ENCODE results near the gene FGFBP2.
A peak's percentile ranks its signal among the peaks of the same experiment; 100 is the strongest.

Gene FGFBP2

GRCh38 chr4:15963001-15963451, at the start of gene FGFBP2:
Gene FGFBP2 (minus strand): TSS chr4:15963175. CDS start chr4:15963129, 46 bp downstream.
- peak; percentile 25 for DNase-seq (ENCODE audit: low read depth, low spot score)

- no peak for DNase-seq (ENCODE audit: low read depth, low spot score)
These were observed 48.2 kb upstream of the FGFBP2 start for GRCh38 chr4:16011173-16011572.

DNA sequence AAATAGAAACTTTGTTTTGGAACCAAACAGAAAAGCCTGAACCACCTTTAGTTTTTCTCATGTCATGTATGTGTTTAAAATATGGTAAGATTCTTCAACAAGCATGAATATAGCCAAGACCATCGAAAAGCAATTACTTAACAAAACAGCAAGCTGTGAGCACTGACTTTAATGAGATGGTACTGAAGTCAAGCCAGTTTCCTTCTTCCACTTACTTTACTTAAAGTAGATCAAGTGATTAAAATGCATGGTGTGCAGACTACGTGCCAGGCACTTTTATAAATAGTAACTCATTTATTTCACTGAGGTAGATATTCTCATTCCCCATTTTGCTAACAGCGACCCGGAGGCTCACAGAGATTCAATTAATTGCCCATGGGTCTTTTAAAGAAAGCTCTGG, 46.2 kb upstream of the FGFBP2 start:
- DNase-seq (ENCODE audit: low read depth, low spot score): no peak

DNA sequence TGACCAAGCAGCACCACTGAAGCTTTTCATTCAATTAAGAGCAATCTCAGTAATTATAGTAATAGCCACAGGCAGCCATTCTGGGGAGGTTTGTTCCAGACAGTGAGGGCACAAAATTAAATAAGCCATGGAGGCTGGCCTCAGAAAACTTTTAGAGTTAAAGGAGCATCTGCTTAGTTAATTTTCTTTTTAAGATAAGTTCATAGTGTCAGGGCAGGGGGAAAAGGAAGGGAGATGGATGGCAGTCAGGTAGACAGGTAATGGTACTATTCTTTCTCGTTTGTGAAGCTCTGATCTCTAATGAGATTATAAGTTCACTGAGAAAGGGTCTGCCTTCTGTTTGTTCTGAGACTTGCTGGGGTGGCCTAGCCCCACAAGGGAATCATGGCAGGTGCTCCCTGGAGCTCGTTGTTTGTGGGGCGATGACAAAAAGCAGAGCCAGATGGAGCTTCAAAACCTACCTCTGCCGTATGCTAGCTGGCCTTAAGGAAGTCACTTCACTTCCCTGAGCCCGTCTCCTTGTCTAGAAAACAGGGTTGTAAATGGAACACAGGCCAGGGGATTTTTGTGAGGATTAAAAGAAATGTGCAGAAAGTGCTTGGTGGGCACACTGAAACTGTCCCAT, 44.6 kb upstream of the FGFBP2 start:
- DNase-seq (ENCODE audit: low read depth, low spot score): no peak

- DNase-seq (ENCODE audit: low read depth, low spot score): no peak
These were observed 43.9 kb upstream of the FGFBP2 start for GRCh38 chr4:16006771-16007446.

DNA sequence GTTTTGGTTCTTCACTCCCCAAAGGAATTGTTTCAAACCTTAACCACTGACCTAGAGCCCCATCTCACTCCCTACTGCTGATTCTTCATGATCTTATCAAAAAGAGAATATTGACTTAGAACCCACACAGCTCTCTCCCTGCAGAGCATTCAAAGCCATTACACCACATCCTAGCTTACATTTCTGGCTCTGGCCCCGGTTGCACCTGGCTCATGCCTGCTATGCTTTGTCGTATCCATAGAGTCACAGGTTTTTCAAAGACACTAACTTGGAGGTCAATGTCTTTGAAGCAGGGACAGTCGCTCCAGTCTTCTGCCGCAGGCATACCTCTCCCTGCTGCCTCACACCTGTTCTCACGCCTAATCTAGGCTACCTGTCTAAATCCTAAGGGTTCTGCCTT, 42.7 kb upstream of the FGFBP2 start:
- DNase-seq (ENCODE audit: low read depth, low spot score): no peak

- peak; percentile 24 for DNase-seq (ENCODE audit: low read depth, low spot score)
These were observed 38.5 kb upstream of the FGFBP2 start for GRCh38 chr4:16001484-16001858.

GRCh38 chr4:16000708-16001483, 37.9 kb upstream of the FGFBP2 start:
- no peak for DNase-seq (ENCODE audit: low read depth, low spot score)

DNA sequence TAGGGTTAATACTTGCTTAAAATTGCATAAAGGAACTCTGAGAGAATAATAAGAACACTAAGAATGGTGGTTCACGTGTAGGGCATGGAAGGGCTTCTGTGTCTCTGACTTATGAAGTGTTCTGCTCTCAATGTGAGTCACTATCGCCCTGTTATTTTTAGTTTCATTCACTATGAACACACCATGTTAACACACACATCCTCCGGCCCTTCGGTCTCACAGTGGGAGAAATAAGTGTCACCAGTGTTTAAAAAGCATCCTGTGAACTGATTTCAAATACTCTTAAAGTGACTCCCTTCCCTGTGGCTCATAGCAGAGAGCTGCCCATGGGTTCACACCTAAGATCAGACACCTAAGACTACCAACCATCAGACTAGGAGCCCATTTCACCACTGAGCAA, 33.8 kb upstream of the FGFBP2 start:
- no peak for DNase-seq (ENCODE audit: low read depth, low spot score)

GRCh38 chr4:15995826-15996225, 32.9 kb upstream of the FGFBP2 start:
- DNase-seq (ENCODE audit: low read depth, low spot score): no peak

DNA sequence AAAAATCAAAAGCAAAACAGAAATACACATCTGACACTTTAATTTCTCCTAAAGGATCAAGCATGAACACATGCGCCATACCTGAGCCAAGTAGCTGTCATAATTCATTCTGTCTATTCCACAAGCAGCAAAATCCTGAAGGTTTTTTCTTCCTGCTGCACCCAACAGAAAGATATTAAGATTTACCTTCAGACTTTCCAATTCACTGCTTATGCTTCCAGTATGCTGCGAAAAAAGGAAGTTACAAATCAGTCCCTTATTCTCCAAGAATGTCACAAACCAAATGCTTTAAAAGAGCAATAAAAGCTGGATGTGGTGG, 29.2 kb upstream of the FGFBP2 start:
- DNase-seq (ENCODE audit: low read depth, low spot score): no peak

DNA sequence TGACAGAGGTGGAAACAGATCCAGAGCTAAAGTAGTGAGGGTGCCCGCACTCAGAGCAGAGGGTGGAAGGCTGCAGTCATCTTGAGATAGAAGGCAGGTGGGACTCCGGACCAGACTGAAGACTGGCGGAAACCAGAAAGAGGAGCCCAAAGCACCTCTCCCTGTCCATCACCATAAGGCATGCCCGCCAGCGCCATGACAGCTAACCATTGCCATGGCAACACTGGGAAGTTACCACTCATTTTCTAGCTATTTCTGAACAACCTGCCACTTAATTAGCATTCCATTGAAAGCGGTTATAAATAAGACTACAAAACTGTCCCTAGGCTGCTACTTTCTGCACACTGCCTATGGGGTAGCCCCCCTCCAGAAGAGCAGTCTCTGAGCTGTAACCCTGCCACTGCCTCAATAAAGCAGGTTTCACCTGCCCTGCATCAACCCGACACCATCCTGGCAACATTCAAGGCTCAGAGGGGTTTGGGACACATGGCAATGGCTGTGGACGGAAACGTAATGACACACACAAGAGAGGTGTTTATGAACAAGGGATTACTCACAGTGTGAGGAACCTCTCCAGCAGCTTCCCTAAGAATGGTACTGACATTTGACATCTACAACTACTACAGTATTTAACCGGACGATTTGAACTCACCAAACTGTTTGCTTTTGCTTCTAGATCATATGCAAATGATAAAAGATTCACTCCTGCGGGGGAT, 27.8 kb upstream of the FGFBP2 start:
- no peak for DNase-seq (ENCODE audit: low read depth, low spot score)

DNA sequence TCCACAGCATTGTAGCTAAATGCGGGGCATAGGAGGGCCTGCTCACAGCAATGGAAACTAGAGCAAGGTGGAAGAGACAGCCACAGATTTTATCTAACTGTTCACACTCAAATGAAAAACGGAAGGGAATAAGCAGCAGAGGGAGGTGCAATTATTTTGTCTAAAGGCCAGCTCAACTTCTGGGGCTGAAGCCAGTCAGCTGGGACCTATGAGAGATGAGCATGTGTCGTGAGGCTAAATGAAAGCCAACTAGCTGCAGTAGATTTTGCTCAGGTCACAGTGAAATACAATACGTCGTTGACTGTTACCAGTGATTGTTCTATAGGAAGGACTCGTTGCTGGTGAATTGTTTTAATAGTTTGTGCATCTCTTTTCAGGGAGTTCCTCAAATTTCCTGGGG, 26.4 kb upstream of the FGFBP2 start:
- DNase-seq (ENCODE audit: low read depth, low spot score): no peak

GRCh38 chr4:15988222-15988621, 25.2 kb upstream of the FGFBP2 start:
- DNase-seq (ENCODE audit: low read depth, low spot score): no peak

GRCh38 chr4:15986907-15987306, 23.9 kb upstream of the FGFBP2 start:
- DNase-seq (ENCODE audit: low read depth, low spot score): no peak

DNA sequence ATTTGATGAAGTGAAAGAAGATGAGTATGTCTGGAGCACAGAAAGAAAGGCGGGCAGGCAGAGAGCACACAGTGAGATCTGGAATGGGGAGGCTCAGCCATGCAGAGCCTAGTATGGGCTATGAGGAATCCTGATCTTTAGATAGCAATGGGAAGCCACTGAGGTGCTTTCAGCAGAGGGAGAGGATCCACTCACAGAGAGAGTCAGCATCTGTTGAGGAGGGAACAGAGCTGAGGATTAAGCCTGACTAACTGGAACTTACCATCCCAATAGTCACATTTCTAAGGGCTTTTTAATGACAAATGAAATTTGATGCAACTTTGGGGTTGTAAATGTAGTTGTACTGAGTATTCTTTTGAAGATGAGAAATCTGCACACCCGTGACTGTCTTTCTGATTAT, 20.6 kb upstream of the FGFBP2 start:
- no peak for DNase-seq (ENCODE audit: low read depth, low spot score)

- DNase-seq (ENCODE audit: low read depth, low spot score): no peak
These were observed 20.0 kb upstream of the FGFBP2 start for GRCh38 chr4:15982842-15983524.

DNA sequence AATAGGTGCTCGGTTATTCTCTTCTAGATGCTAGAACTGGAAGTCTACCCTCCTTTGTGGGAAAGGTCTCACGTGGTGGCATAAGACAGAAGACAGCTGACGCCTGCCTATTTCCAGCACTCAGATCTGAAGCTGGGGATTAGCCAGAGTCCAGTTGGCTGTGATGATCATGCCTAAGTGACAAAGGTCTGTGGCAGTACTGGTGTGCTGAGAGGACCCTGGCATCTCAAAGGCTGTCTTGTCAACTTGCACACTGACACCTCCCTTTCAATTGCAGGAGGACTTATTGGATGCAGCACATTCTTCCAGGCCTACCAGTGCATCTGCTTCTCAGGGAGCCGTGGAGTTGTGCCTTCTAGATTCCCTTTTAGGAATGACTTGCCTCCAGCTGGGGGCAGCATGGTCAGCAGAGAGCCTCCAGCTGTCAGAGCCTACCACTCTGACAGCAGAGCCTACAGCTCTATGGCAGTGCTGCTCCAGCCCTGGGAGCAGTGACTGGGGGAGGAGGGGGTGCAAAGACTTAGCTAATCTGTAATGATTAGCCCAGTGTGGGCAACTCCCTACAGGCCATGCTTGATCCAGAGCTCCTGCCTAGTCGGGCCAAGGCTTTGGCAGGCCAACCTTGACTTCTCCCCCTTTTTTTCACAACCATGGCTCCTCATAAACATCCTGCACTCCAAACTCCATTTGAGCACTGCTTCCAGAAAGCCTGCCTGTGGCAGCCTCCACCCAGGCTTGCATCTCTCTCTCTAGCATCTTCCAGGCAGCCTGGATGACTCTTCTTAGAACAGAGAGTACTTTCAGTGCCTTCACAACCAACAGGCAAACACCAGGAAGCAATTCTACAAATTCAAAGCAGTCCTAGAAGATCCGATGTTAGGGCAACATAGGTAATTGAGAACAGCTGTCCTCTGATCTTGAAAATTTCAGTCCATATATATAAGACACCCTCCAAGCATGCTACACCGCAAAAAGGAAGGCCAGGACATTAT, 13.8 kb upstream of the FGFBP2 start:
- no peak for DNase-seq (ENCODE audit: low read depth, low spot score)

- no peak for DNase-seq (ENCODE audit: low read depth, low spot score)
These were observed 8.3 kb upstream of the FGFBP2 start for GRCh38 chr4:15971068-15971801.
